K562 (cell line): ENCODE results near the gene TSGA10IP. TPM values are rescaled to one million over a fixed set of nuclear protein-coding genes. Genes with fewer than 3 reads are reported as not detected.

Source experiments
- CBX1 ChIP-seq: sonication (generic); IDR thresholded peaks from 2 replicates; pipeline ENCODE4 v1.6.1; 2016; ENCODE audit warnings: antibody characterized with exemption, low read depth, mild to moderate bottlenecking
- CREM ChIP-seq: IDR thresholded peaks from 2 replicates; pipeline ENCODE4 v1.6.1; 2014; ENCODE audit warnings: antibody characterized with exemption, low read depth
- HNRNPL ChIP-seq: fragments of 200-400 bp; formaldehyde crosslinking; IDR thresholded peaks from 2 replicates; pipeline ENCODE4 v1.6.1; 2017; ENCODE audit warnings: low read depth, mild to moderate bottlenecking, low read length
- MTA2 ChIP-seq: fragments of 450-650 bp; IDR thresholded peaks from 2 replicates; pipeline ENCODE4 v1.6.1; 2016; ENCODE audit warnings: low read depth
- RBBP5 ChIP-seq: fragments of 200-600 bp; sonication (generic); IDR thresholded peaks from 2 replicates; pipeline ENCODE4 v1.6.1; 2012; ENCODE audit warnings: borderline replicate concordance, mild to moderate bottlenecking, low read length, control low read depth, inconsistent platforms; ENCODE audit not compliant: insufficient read depth, poor library complexity, severe bottlenecking
- RBM14 ChIP-seq: fragments of 200-400 bp; formaldehyde crosslinking; IDR thresholded peaks from 2 replicates; pipeline ENCODE4 v1.6.1; 2018; ENCODE audit warnings: low read depth, mild to moderate bottlenecking, low read length, moderate library complexity, borderline replicate concordance; ENCODE audit not compliant: insufficient read depth
- SMARCE1 ChIP-seq: fragments of 450-650 bp; IDR thresholded peaks from 2 replicates; pipeline ENCODE4 v1.7.1; 2016; ENCODE audit warnings: mild to moderate bottlenecking
- TBL1XR1 ChIP-seq, 2 experiments: IDR thresholded peaks; 2 replicates each; pipeline ENCODE4 v1.6.1; 2012; ENCODE audit warnings: improper control_type of control experiment in 2 of 2, low read length in 2 of 2, mild to moderate bottlenecking in 1 of 2
- TEAD4 ChIP-seq, 2 experiments: sonication (generic) in 1 of 2; formaldehyde crosslinking in 1 of 2; IDR thresholded peaks; 2 replicates each; pipeline versions ENCODE4 v1.6.1 to v1.8.0; 2012 to 2022; ENCODE audit warnings: borderline replicate concordance in 1 of 2, inconsistent platforms in 1 of 2, low read length in 1 of 2, mild to moderate bottlenecking in 1 of 2, missing genetic modification reagents in 1 of 2
- ZFX ChIP-seq: sonication (generic); formaldehyde crosslinking; IDR thresholded peaks from 2 replicates; pipeline ENCODE4 v1.8.0; 2022; ENCODE audit warnings: mild to moderate bottlenecking, missing genetic modification reagents, moderate library complexity
- polyA plus RNA-seq, 8 experiments: library from polyadenylated mRNA; depleted of rRNA in 4 of 8; stranded (reverse) in 5 of 8; unstranded in 3 of 8; fragments of >200 nt; fragmentation: Nextera tagmentation in 2 of 8; fragmentation: Illumina TruSeq in 1 of 8; extraction: Ambion mirVana in 2 of 8; extraction: Trizol in 1 of 8; gene quantifications; 2 replicates each; pipeline versions ENCODE4 v1.2.1 to v1.2.3, GENCODE V29; 2011 to 2014; ENCODE audit warnings: inconsistent platforms in 1 of 8, missing spikeins in 1 of 8
- total RNA-seq, 7 experiments: library from RNA; depleted of rRNA in 6 of 7; stranded (reverse); fragments of >200 nt in 6 of 7; fragmentation: Illumina TruSeq in 2 of 7; extraction: Trizol in 2 of 7; gene quantifications; 2 replicates each; pipeline versions ENCODE4 v1.2.1 to v1.2.3, GENCODE V29; 2011 to 2021; ENCODE audit warnings: low replicate concordance in 1 of 7
- TF ChIP-seq, protein P1 (sequence below): fragments of 450-650 bp; IDR thresholded peaks from 2 replicates; pipeline ENCODE4 v1.6.1; 2016; ENCODE audit warnings: antibody characterized with exemption
- TF ChIP-seq, protein P2 (sequence below), 2 experiments: fragments of 250-450 bp in 1 of 2; fragments of 450-650 bp in 1 of 2; sonication (Bioruptor Pico) in 1 of 2; IDR thresholded peaks; 2 replicates each; pipeline versions ENCODE4 v1.6.1 to v1.8.0; 2016 to 2021; ENCODE audit warnings: mild to moderate bottlenecking in 2 of 2, moderate library complexity in 2 of 2, missing compliant biosample characterization in 1 of 2, missing genetic modification characterization in 1 of 2
- TF ChIP-seq, protein P3 (sequence below), 2 experiments: fragments of 200-800 bp in 1 of 2; sonication (Bioruptor generic) in 1 of 2; sonication (generic) in 1 of 2; formaldehyde crosslinking in 1 of 2; IDR thresholded peaks in 1 of 2; conservative IDR thresholded peaks in 1 of 2; 2 replicates each; pipeline versions ENCODE4 v1.5.0 to v1.6.1; 2016 to 2020; ENCODE audit warnings: missing compliant biosample characterization in 1 of 2, missing genetic modification characterization in 1 of 2, missing genetic modification reagents in 1 of 2
- TF ChIP-seq, protein P4 (sequence below): conservative IDR thresholded peaks from 2 replicates; pipeline ENCODE4 v1.6.1; 2011; ENCODE audit warnings: low read depth, mild to moderate bottlenecking, low read length; ENCODE audit not compliant: control insufficient read depth
- TF ChIP-seq, protein P5 (sequence below): sonication (generic); formaldehyde crosslinking; IDR thresholded peaks from 2 replicates; pipeline ENCODE4 v1.4.0; 2020; ENCODE audit warnings: mild to moderate bottlenecking, missing genetic modification reagents
- TF ChIP-seq, protein P6 (sequence below): fragments of 450-650 bp; IDR thresholded peaks from one replicate; pipeline ENCODE4 v1.6.1; 2018; ENCODE audit warnings: mild to moderate bottlenecking, moderate library complexity; ENCODE audit not compliant: partially characterized antibody

The TSGA10IP gene
- total and polyA plus RNA-seq, 9 of the 15 experiments (the other 6 are each of a cell fraction or from before 2014, with no cell fraction given), result not detected

DNA sequence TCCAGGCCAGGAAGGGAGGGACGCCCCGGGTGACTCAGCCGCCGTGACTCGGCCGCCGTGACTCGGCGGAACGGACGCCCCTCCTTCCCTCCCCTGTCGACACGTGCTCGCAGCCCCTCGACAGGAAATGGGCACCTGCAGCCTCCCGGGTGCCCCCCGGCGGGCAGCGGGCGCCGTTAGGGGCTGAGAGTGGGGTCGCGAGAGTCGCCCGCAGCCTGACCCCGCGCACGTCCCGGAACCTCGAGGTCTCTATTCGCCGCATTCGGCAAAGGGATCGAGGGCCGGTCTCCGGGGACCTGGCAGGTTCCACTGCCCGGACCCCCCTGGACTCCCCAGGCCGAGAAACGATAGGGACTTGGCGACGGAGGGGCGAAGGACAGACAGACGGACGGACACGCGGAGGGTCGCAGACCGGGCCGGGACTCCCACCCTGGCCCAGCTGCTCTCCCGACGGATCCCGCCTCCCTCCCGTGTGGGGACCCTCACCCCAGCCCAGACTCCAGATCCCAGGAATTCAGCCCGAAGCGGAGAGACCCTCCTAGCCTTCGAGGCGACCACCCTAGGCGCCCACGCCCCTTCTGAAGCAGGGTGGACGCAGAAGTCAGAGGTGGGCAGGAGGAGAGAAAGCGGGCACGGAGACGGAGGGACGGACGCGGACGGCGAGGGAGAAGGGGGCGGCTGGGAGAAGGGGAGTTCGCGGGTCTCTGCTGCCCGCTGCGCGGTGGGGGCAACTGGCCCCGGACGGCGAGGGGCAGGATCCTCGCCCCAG, 45.7 kb upstream of the TSGA10IP start (continued):
- TF ChIP-seq, protein P1, sequence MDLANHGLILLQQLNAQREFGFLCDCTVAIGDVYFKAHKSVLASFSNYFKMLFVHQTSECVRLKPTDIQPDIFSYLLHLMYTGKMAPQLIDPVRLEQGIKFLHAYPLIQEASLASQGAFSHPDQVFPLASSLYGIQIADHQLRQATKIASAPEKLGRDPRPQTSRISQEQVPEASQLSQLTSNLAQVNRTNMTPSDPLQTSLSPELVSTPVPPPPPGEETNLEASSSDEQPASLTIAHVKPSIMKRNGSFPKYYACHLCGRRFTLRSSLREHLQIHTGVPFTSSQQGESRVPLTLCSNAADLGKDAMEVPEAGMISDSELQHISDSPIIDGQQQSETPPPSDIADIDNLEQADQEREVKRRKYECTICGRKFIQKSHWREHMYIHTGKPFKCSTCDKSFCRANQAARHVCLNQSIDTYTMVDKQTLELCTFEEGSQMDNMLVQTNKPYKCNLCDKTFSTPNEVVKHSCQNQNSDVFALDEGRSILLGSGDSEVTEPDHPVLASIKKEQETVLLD, result peak; percentile 38; the same call in 1 of the 2 replicates
- TF ChIP-seq MTA2 (no peak), RBM14 (peak; percentile 100), SMARCE1 (peak; percentile 60; the same call in 1 of the 2 replicates), TEAD4 (IDR thresholded peaks at IDR 0.05; ENCODE audit: low read length) (no peak), TEAD4 (CRISPR knock-in tag; IDR thresholded peaks at IDR 0.05; ENCODE audit: borderline replicate concordance) (no peak), HNRNPL (peak; percentile 99), CREM (peak; percentile 66), TBL1XR1 (IDR thresholded peaks at IDR 0.05; ENCODE audit: low read length in 2 of 2) (peak in 1 of 2 experiments; percentile 27; a peak in 2 of 4 replicates), RBBP5 (peak; percentile 72), CBX1 (no peak), ZFX (CRISPR knock-in tag) (peak; percentile 53)
- TF ChIP-seq, protein P2, sequence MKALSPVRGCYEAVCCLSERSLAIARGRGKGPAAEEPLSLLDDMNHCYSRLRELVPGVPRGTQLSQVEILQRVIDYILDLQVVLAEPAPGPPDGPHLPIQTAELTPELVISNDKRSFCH (CRISPR knock-in tag; IDR thresholded peaks at IDR 0.05), result no peak
- TF ChIP-seq, protein P2 (tag; IDR thresholded peaks at IDR 0.05), result peak; percentile 67; the same call in 1 of the 2 replicates
- TF ChIP-seq, protein P3, sequence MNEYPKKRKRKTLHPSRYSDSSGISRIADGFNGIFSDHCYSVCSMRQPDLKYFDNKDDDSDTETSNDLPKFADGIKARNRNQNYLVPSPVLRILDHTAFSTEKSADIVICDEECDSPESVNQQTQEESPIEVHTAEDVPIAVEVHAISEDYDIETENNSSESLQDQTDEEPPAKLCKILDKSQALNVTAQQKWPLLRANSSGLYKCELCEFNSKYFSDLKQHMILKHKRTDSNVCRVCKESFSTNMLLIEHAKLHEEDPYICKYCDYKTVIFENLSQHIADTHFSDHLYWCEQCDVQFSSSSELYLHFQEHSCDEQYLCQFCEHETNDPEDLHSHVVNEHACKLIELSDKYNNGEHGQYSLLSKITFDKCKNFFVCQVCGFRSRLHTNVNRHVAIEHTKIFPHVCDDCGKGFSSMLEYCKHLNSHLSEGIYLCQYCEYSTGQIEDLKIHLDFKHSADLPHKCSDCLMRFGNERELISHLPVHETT (CRISPR knock-in tag; conservative IDR thresholded peaks at IDR 0.05 in 1 of 2, IDR thresholded peaks at IDR 0.05 in 1 of 2), result peak in 1 of 2 experiments; percentile 90; a peak in 2 of 4 replicates
- TF ChIP-seq, protein P4, sequence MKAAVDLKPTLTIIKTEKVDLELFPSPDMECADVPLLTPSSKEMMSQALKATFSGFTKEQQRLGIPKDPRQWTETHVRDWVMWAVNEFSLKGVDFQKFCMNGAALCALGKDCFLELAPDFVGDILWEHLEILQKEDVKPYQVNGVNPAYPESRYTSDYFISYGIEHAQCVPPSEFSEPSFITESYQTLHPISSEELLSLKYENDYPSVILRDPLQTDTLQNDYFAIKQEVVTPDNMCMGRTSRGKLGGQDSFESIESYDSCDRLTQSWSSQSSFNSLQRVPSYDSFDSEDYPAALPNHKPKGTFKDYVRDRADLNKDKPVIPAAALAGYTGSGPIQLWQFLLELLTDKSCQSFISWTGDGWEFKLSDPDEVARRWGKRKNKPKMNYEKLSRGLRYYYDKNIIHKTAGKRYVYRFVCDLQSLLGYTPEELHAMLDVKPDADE, result peak; percentile 79
- TF ChIP-seq, protein P5, sequence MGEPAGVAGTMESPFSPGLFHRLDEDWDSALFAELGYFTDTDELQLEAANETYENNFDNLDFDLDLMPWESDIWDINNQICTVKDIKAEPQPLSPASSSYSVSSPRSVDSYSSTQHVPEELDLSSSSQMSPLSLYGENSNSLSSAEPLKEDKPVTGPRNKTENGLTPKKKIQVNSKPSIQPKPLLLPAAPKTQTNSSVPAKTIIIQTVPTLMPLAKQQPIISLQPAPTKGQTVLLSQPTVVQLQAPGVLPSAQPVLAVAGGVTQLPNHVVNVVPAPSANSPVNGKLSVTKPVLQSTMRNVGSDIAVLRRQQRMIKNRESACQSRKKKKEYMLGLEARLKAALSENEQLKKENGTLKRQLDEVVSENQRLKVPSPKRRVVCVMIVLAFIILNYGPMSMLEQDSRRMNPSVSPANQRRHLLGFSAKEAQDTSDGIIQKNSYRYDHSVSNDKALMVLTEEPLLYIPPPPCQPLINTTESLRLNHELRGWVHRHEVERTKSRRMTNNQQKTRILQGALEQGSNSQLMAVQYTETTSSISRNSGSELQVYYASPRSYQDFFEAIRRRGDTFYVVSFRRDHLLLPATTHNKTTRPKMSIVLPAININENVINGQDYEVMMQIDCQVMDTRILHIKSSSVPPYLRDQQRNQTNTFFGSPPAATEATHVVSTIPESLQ (CRISPR knock-in tag), result peak; percentile 93
- TF ChIP-seq, protein P6, sequence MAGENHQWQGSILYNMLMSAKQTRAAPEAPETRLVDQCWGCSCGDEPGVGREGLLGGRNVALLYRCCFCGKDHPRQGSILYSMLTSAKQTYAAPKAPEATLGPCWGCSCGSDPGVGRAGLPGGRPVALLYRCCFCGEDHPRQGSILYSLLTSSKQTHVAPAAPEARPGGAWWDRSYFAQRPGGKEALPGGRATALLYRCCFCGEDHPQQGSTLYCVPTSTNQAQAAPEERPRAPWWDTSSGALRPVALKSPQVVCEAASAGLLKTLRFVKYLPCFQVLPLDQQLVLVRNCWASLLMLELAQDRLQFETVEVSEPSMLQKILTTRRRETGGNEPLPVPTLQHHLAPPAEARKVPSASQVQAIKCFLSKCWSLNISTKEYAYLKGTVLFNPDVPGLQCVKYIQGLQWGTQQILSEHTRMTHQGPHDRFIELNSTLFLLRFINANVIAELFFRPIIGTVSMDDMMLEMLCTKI, result no peak
